KOPT-K1 (cell line): ENCODE results near the gene GPR26.

Experiments used
- H3K27ac ChIP-seq: fragments of 200-600 bp; sonication (generic); 2 replicates; pipeline ENCODE4 v1.5.1; 2016; ENCODE audit warnings: antibody characterized with exemption, mild to moderate bottlenecking, low read depth, low read length; ENCODE audit not compliant: poor library complexity, severe bottlenecking
- H3K36me3 ChIP-seq: fragments of 200-600 bp; sonication (generic); 2 replicates; pipeline ENCODE4 v1.5.1; 2017; ENCODE audit warnings: antibody characterized with exemption, mild to moderate bottlenecking, low read length, moderate library complexity; ENCODE audit not compliant: insufficient read depth
- H3K9me3 ChIP-seq: fragments of 200-600 bp; sonication (generic); 2 replicates; pipeline ENCODE4 v1.5.1; 2017; ENCODE audit warnings: antibody characterized with exemption, low read length, mild to moderate bottlenecking; ENCODE audit not compliant: insufficient read depth, poor library complexity, severe bottlenecking

Gene GPR26

GRCh38 chr10:123666318-123667236 lies at the start of gene GPR26:
TSS of gene GPR26 (plus strand) at chr10:123666355. CDS start at chr10:123666408, 53 bp downstream.
- no peak within 1 kb of the TSS for H3K27ac ChIP-seq

GRCh38 chr10:123618224-123618623 lies 47.9 kb upstream of the GPR26 start:
- Histone ChIP-seq H3K36me3 (no peaks in the 10 kb centered on the region), H3K9me3 (no peaks in the 10 kb centered on the region), H3K27ac (no peak overlapping the region)

More at GRCh38 chr10:123666318-123667236, at the start of gene GPR26:
- H3K9me3 ChIP-seq, result no peaks in the 10 kb centered on the region
- no peaks in the 10 kb centered on the region for H3K36me3 ChIP-seq

- no peaks in the 10 kb centered on the region for H3K9me3 ChIP-seq
- H3K27ac ChIP-seq, result no peak overlapping the region
- no peaks in the 10 kb centered on the region for H3K36me3 ChIP-seq
Measured at GRCh38 chr10:123619067-123619855, 46.9 kb upstream of the GPR26 start.

- Histone ChIP-seq H3K27ac (no peak overlapping the region), H3K9me3 (no peaks in the 10 kb centered on the region), H3K36me3 (no peaks in the 10 kb centered on the region)
Measured at GRCh38 chr10:123620621-123621020, 45.5 kb upstream of the GPR26 start.

- Histone ChIP-seq H3K9me3 (no peaks in the 10 kb centered on the region), H3K27ac (no peak overlapping the region), H3K36me3 (no peaks in the 10 kb centered on the region)
Measured at GRCh38 chr10:123621492-123621891, 44.7 kb upstream of the GPR26 start.

- no peak overlapping the region for H3K27ac ChIP-seq
- no peaks in the 10 kb centered on the region for H3K9me3 ChIP-seq
- H3K36me3 ChIP-seq, result no peaks in the 10 kb centered on the region
Measured at GRCh38 chr10:123621916-123622315, 44.2 kb upstream of the GPR26 start.

GRCh38 chr10:123622381-123622780 lies 43.8 kb upstream of the GPR26 start:
- H3K36me3 ChIP-seq, result no peaks in the 10 kb centered on the region
- no peak overlapping the region for H3K27ac ChIP-seq
- H3K9me3 ChIP-seq, result no peaks in the 10 kb centered on the region

- Histone ChIP-seq H3K36me3 (no peaks in the 10 kb centered on the region), H3K27ac (no peak overlapping the region), H3K9me3 (no peaks in the 10 kb centered on the region)
Measured at GRCh38 chr10:123624086-123624485, 42.1 kb upstream of the GPR26 start.

GRCh38 chr10:123633106-123633505 lies 33.0 kb upstream of the GPR26 start:
- H3K9me3 ChIP-seq, result no peaks in the 10 kb centered on the region
- H3K27ac ChIP-seq, result no peak overlapping the region
- no peaks in the 10 kb centered on the region for H3K36me3 ChIP-seq

GRCh38 chr10:123633636-123634035 lies 32.5 kb upstream of the GPR26 start:
- no peaks in the 10 kb centered on the region for H3K9me3 ChIP-seq
- H3K36me3 ChIP-seq, result no peaks in the 10 kb centered on the region
- no peak overlapping the region for H3K27ac ChIP-seq

GRCh38 chr10:123634221-123634620 lies 31.9 kb upstream of the GPR26 start:
- H3K9me3 ChIP-seq, result no peaks in the 10 kb centered on the region
- no peaks in the 10 kb centered on the region for H3K36me3 ChIP-seq
- H3K27ac ChIP-seq, result no peak overlapping the region

GRCh38 chr10:123635131-123635530 lies 31.0 kb upstream of the GPR26 start:
- Histone ChIP-seq H3K36me3 (no peaks in the 10 kb centered on the region), H3K9me3 (no peaks in the 10 kb centered on the region)

GRCh38 chr10:123635745-123636144 lies 30.4 kb upstream of the GPR26 start:
- Histone ChIP-seq H3K27ac (no peak overlapping the region), H3K9me3 (no peaks in the 10 kb centered on the region), H3K36me3 (no peaks in the 10 kb centered on the region)

More at GRCh38 chr10:123635131-123635530, 31.0 kb upstream of the GPR26 start:
- H3K27ac ChIP-seq, result no peak overlapping the region

- Histone ChIP-seq H3K9me3 (no peaks in the 10 kb centered on the region), H3K36me3 (no peaks in the 10 kb centered on the region), H3K27ac (no peak overlapping the region)
Measured at GRCh38 chr10:123636598-123637325, 29.4 kb upstream of the GPR26 start.
